NCI-H524 treated with DMSO at 0.1 percent for 48 hours (cell line): ENCODE measurements around the gene ZNF691.
A peak's percentile ranks its signal among the peaks of the same experiment; 100 is the strongest.
"Not testable (repeated sequence)": the region's sequence is repeated elsewhere in the genome, so short reads cannot be mapped to it uniquely, and the experiment has no call there.

Experiments used
- DNase-seq: peaks from one replicate; lab custom pipeline; 2025; lab: John Stamatoyannopoulos, UW

Gene ZNF691

GRCh38 chr1:42846257-42847110, at the start of gene ZNF691:
Gene ZNF691, plus strand, starts transcription at chr1:42846613. Its CDS starts 3,046 bp downstream, at chr1:42849659.
- peak; percentile 90 for DNase-seq

GRCh38 chr1:42797414-42797813, 49.0 kb upstream of the ZNF691 start:
- DNase-seq = no peak

GRCh38 chr1:42797979-42798378, 48.4 kb upstream of the ZNF691 start:
- DNase-seq = no peak

- no peak for DNase-seq
Measured at GRCh38 chr1:42801832-42802473, 44.5 kb upstream of the ZNF691 start.

- DNase-seq = no peak
Measured at GRCh38 chr1:42806171-42806570, 40.2 kb upstream of the ZNF691 start.

GRCh38 chr1:42806593-42806992, 39.8 kb upstream of the ZNF691 start:
- no peak for DNase-seq

GRCh38 chr1:42807056-42807668, 39.3 kb upstream of the ZNF691 start:
- DNase-seq = peak; percentile 98

- DNase-seq = not testable (repeated sequence)
Measured at GRCh38 chr1:42814815-42815214, 31.6 kb upstream of the ZNF691 start.

- no peak for DNase-seq
Measured at GRCh38 chr1:42815941-42816584, 30.4 kb upstream of the ZNF691 start.

GRCh38 chr1:42816585-42817439, 29.6 kb upstream of the ZNF691 start, which contains the start of the genes ERMAP and SVBP:
Gene ERMAP, plus strand, starts transcription at chr1:42817122. Its CDS starts 13,327 bp downstream, at chr1:42830449.
Gene SVBP, minus strand, starts transcription at chr1:42817397. Its CDS starts 853 bp downstream, at chr1:42816544.
- no peak for DNase-seq

- no peak for DNase-seq
Measured at GRCh38 chr1:42817440-42817767, 29.0 kb upstream of the ZNF691 start.

- no peak for DNase-seq
Measured at GRCh38 chr1:42817976-42818375, 28.4 kb upstream of the ZNF691 start.

GRCh38 chr1:42820813-42821212, 25.6 kb upstream of the ZNF691 start:
- no peak for DNase-seq

- DNase-seq = no peak
Measured at GRCh38 chr1:42821690-42822089, 24.7 kb upstream of the ZNF691 start.

GRCh38 chr1:42822800-42823392, 23.5 kb upstream of the ZNF691 start:
- no peak for DNase-seq

- DNase-seq = no peak
Measured at GRCh38 chr1:42824481-42825035, 21.9 kb upstream of the ZNF691 start.

GRCh38 chr1:42825036-42825851, 21.2 kb upstream of the ZNF691 start:
- no peak for DNase-seq

- DNase-seq = no peak
Measured at GRCh38 chr1:42830631-42831030, 15.8 kb upstream of the ZNF691 start.

- no peak for DNase-seq
Measured at GRCh38 chr1:42831273-42831672, 15.1 kb upstream of the ZNF691 start.
